Lower leg skin (tissue), 4 donors: Measurements from ENCODE around the gene NUDT13. TPM values are rescaled to one million over a fixed set of nuclear protein-coding genes. Genes with fewer than 3 reads are reported as not detected.
"Not testable (repeated sequence)": the region's sequence is repeated elsewhere in the genome, so short reads cannot be mapped to it uniquely, and the experiment has no call there.

Experiments used
- DNase-seq, 2 donors: peaks; one replicate each; pipeline ENCODE4 v3.0.0-alpha.2; 2019; ENCODE audit warnings: low spot score in 2 of 2
- H3K4me3 ChIP-seq: fragments of 200-600 bp; sonication (generic); 2 replicates; pipeline ENCODE4 v1.5.1; 2017; ENCODE audit warnings: mild to moderate bottlenecking, low read depth; ENCODE audit not compliant: poor library complexity, severe bottlenecking
- POLR2A ChIP-seq, 2 donors: fragments of 450-650 bp; IDR thresholded peaks; one replicate each; pipeline ENCODE4 v1.6.1; 2016 to 2017; ENCODE audit warnings: antibody characterized with exemption in 2 of 2, mild to moderate bottlenecking in 1 of 2, moderate library complexity in 1 of 2
- WGBS, 2 donors: methylation state at CpG; one replicate each; pipeline ENCODE4 v1.1.5; 2018; 5-methylcytosine and 5-hydroxymethylcytosine counted together
- intact Hi-C: fragments of 100-400 bp; cut with DNase I; formaldehyde crosslinking; loops from one replicate; pipeline ENCODE4 v1.15.0; 2023; ENCODE audit warnings: low total_unique reads
- total RNA-seq, 4 donors: library from RNA; depleted of rRNA; stranded (reverse); fragments of >200 nt; gene quantifications; one replicate each; pipeline ENCODE4 v1.1.0, GENCODE V29; 2016
- TF ChIP-seq, protein P1 (sequence below), 3 donors: fragments of 450-650 bp; IDR thresholded peaks; one replicate each; pipeline ENCODE4 v1.5.1; 2016; ENCODE audit warnings: antibody characterized with exemption in 3 of 3, mild to moderate bottlenecking in 3 of 3, moderate library complexity in 2 of 3

NUDT13 gene
- total RNA-seq, 4 donors from 2014 or later = 1.3 to 3.6 (median 2.9) TPM

- no peak for DNase-seq
- WGBS, 2 donors = 87 to 90% methylated on average over 3 of the region's 3 CpGs
- no peak overlapping the region for H3K4me3 ChIP-seq
- TF ChIP-seq POLR2A (IDR thresholded peaks at IDR 0.05) = no peak
- TF ChIP-seq, protein P1, sequence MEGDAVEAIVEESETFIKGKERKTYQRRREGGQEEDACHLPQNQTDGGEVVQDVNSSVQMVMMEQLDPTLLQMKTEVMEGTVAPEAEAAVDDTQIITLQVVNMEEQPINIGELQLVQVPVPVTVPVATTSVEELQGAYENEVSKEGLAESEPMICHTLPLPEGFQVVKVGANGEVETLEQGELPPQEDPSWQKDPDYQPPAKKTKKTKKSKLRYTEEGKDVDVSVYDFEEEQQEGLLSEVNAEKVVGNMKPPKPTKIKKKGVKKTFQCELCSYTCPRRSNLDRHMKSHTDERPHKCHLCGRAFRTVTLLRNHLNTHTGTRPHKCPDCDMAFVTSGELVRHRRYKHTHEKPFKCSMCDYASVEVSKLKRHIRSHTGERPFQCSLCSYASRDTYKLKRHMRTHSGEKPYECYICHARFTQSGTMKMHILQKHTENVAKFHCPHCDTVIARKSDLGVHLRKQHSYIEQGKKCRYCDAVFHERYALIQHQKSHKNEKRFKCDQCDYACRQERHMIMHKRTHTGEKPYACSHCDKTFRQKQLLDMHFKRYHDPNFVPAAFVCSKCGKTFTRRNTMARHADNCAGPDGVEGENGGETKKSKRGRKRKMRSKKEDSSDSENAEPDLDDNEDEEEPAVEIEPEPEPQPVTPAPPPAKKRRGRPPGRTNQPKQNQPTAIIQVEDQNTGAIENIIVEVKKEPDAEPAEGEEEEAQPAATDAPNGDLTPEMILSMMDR (IDR thresholded peaks at IDR 0.05) = no peak
- intact Hi-C loops = no loop called here
Observed at GRCh38 chr10:73106301-73106700, 4.0 kb upstream of the NUDT13 start.

DNA sequence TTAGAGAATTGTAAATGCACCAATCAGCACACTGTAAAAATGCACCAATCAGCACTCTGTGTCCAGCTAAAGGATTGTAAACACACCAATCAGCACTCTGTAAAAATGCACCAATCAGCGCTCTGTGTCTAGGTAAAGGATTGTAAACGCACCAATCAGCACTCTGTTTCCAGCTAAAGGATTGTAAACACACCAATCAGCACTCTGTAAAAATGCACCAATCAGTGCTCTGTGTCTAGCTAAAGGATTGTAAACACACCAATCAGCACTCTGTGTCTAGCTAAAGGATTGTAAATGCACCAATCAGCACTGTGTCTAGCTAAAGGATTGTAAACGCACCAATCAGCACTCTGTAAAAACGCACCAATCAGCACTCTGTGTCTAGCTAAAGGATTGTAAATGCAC, 1.0 kb upstream of the NUDT13 start:
- DNase-seq, intact Hi-C loops, H3K4me3 ChIP-seq: not testable (repeated sequence)
- whole genome bisulfite sequencing, 2 donors = 95 to 96% methylated on average over 4 of the region's 4 CpGs

GRCh38 chr10:73112032-73112431, 1.8 kb downstream of the NUDT13 start:
- DNase-seq, intact Hi-C loops, H3K4me3 ChIP-seq: not testable (repeated sequence)
- WGBS, 2 donors = 96 to 97% methylated on average over 13 of the region's 13 CpGs

DNA sequence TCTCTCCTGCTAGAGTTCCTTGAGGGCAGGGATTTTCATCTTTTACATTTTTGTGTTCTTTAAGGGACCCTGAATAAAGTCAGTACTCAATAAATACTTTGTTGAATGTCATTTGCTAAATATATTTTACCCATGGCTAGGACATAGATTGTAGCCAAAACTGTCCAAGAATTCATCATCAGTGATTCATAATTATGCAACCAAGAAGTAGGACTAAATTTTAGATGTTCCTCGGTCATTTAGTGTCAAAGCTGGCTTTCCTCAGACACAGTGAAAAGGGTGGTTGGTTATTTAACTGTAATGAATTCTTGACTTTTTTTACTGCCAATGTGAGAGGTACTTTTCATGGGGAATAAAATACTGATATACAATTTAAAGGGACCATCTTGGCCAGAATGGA, 3.3 kb downstream of the NUDT13 start:
- intact Hi-C loops = no loop called here
- WGBS, 2 donors = 56 to 57% methylated on average over 1 of the region's 1 CpG
- H3K4me3 ChIP-seq = no peak overlapping the region
- no peak for DNase-seq
- TF ChIP-seq POLR2A (IDR thresholded peaks at IDR 0.05) = no peak
- TF ChIP-seq, protein P1 (IDR thresholded peaks at IDR 0.05) = no peak

- TF ChIP-seq, protein P1 (IDR thresholded peaks at IDR 0.05) = no peak
- TF ChIP-seq POLR2A (IDR thresholded peaks at IDR 0.05) = no peak
- WGBS, 2 donors = 100% methylated on average over 1 of the region's 1 CpG
- no peak for DNase-seq
- intact Hi-C loops = no loop called here
- H3K4me3 ChIP-seq = no peak overlapping the region
Observed at GRCh38 chr10:73116017-73116416, 5.8 kb downstream of the NUDT13 start.

- no peak overlapping the region for H3K4me3 ChIP-seq
- WGBS, 2 donors = 41 to 44% methylated on average over 5 of the region's 5 CpGs
- DNase-seq = no peak
- intact Hi-C loops = no loop called here
- TF ChIP-seq, protein P1 (IDR thresholded peaks at IDR 0.05) = no peak
- TF ChIP-seq POLR2A (IDR thresholded peaks at IDR 0.05) = no peak
Observed at GRCh38 chr10:73117976-73118743, 7.9 kb downstream of the NUDT13 start.

GRCh38 chr10:73119457-73119856, 9.2 kb downstream of the NUDT13 start:
- no peak overlapping the region for H3K4me3 ChIP-seq
- TF ChIP-seq POLR2A (IDR thresholded peaks at IDR 0.05) = no peak
- TF ChIP-seq, protein P1 (IDR thresholded peaks at IDR 0.05) = no peak
- intact Hi-C loops = no loop called here
- WGBS, 2 donors = 48 to 82% methylated on average over 1 of the region's 1 CpG
- DNase-seq = no peak
